GM10266 (cell line): Measurements from ENCODE around the gene PNMA8C.

Source experiments
- DNase-seq: peaks from one replicate; pipeline ENCODE4 v3.0.0; 2012; ENCODE audit errors: extremely low spot score
- TF ChIP-seq, protein P1 (sequence below): IDR thresholded peaks from 2 replicates; pipeline ENCODE4 v1.5.1; 2012; ENCODE audit warnings: mild to moderate bottlenecking, low read depth; ENCODE audit not compliant: control insufficient read depth, insufficient read depth; ENCODE audit errors: missing control alignments

The PNMA8C gene

GRCh38 chr19:46431824-46432223, 3.1 kb upstream of the PNMA8C start:
- no peak for DNase-seq
- TF ChIP-seq, protein P1, sequence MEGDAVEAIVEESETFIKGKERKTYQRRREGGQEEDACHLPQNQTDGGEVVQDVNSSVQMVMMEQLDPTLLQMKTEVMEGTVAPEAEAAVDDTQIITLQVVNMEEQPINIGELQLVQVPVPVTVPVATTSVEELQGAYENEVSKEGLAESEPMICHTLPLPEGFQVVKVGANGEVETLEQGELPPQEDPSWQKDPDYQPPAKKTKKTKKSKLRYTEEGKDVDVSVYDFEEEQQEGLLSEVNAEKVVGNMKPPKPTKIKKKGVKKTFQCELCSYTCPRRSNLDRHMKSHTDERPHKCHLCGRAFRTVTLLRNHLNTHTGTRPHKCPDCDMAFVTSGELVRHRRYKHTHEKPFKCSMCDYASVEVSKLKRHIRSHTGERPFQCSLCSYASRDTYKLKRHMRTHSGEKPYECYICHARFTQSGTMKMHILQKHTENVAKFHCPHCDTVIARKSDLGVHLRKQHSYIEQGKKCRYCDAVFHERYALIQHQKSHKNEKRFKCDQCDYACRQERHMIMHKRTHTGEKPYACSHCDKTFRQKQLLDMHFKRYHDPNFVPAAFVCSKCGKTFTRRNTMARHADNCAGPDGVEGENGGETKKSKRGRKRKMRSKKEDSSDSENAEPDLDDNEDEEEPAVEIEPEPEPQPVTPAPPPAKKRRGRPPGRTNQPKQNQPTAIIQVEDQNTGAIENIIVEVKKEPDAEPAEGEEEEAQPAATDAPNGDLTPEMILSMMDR = no peak

GRCh38 chr19:46429999-46430398, 1.3 kb upstream of the PNMA8C start:
- TF ChIP-seq, protein P1 = no peak
- DNase-seq = no peak

DNA sequence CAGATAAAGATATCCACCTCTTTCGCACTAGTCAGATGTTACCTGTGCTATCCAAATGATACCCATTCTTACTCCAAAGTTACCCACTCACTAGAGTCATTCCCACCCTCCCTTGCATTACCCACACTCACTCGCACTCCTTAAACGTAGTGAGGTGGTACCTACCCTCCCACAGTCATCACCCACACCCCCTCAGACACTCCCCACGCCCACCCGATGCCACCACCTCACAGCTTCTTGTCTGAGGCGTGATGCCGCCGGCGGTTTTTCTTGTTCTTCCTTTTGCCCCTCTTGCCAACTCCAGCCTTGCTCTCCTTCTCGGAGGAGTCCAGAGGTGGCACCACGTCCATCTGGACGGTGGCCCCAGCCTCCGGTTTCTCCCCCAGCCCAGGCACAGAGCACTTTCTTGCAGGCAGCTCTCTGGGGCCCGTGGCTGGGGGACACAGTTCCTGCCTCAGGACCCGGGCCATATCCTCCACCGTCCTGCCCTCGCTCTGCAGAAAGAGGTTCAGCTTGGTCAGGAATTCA, 1.2 kb downstream of the PNMA8C start:
- TF ChIP-seq, protein P1 = no peak
- no peak for DNase-seq

- TF ChIP-seq, protein P1 = no peak
- peak; percentile 82 for DNase-seq
These were observed 2.1 kb downstream of the PNMA8C start for GRCh38 chr19:46426506-46427162.

DNA sequence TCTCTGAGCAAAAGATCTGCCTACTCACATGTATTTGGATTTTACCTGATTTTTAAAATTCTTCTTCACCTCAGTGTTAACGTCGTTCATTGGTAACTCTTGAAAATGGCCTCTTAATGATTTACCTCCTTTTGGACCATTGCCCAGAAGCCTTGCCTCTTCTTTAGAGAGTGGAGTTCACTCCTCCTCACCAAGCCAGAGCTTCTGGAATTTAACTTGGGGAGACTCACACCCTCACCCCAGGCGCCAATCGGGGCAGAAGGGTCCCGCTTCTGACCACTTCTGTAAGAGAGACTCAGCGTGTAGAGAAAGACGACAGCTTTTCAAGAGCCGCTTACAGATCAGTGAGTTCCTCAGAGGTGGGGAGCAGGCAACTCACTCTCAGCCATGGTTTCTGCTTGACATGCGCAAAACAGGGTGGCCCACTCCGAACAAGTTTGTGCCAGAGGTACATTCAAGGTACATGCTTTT, 2.7 kb downstream of the PNMA8C start:
- no peak for DNase-seq
- TF ChIP-seq, protein P1 = no peak

DNA sequence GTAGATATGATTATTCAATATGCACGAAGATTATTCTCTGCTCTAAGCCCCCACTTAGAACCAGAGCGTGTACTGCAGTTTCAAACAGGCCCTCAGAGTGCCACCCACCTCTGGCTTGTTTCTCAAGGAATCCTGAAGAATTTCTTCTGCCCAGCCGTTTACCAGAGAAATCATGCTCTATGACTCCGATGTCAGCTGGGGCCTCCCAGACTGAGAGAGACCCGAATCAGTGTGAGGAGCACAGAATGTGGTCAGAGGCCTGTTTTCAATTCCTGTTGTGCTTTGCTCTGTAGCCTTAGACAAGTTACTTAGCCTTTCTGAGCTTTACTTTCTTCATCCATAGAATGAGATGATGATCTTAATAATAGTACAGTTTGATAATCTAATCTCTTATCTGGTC, 5.5 kb downstream of the PNMA8C start:
- no peak for DNase-seq
- TF ChIP-seq, protein P1 = no peak

DNA sequence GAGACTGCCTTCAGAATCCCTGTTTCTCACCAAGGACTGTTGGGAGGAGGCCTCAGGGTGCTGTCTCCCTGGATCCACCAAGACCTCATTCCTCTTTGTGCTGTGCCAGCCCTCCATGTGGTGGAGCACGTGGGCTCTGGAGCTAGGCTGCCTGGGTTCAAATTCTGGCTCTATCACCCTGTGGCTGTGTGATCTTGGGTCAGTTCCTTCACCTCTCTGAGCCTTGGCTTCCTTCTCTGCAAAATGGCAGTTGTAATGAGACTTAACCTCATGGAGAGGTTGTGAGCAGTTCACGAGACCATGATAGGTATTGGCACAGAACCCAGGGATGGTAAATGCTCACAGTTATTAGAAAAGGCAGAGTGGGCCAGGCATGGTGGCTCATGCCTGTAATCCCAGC, 6.4 kb downstream of the PNMA8C start:
- TF ChIP-seq, protein P1 = no peak
- no peak for DNase-seq
